Breast epithelium (tissue), 4 donors: ENCODE data around the gene SYCP2L. TPM values are rescaled to one million over a fixed set of nuclear protein-coding genes. Genes with fewer than 3 reads are reported as not detected.
A peak's percentile ranks its signal among the peaks of the same experiment; 100 is the strongest.

ENCODE experiments used
- DNase-seq, 2 donors: peaks; one replicate each; pipeline ENCODE4 v3.0.0-alpha.2; 2019; ENCODE audit warnings: low spot score in 2 of 2
- H3K27ac ChIP-seq, 2 donors: fragments of 200-600 bp; sonication (generic) in 1 of 2; one replicate each; pipeline ENCODE4 v1.5.1; 2016 to 2019; ENCODE audit warnings: mild to moderate bottlenecking in 1 of 2
- H3K27me3 ChIP-seq, 2 donors: fragments of 200-600 bp; sonication (generic) in 1 of 2; one replicate each; pipeline versions ENCODE4 v1.5.1 to v1.6.0; 2017 to 2019; ENCODE audit warnings: control low read depth in 1 of 2, mild to moderate bottlenecking in 1 of 2
- H3K36me3 ChIP-seq: fragments of 200-600 bp; one replicate; pipeline ENCODE4 v1.5.1; 2019
- H3K4me1 ChIP-seq, 2 donors: fragments of 200-600 bp; sonication (generic); one replicate each; pipeline ENCODE4 v1.5.1; 2016 to 2019; ENCODE audit warnings: control low read depth in 1 of 2
- H3K4me3 ChIP-seq, 3 donors: fragments of 200-600 bp; sonication (generic); 1 replicate in 2 of 3; 2 replicates in 1 of 3; pipeline ENCODE4 v1.5.1; 2016 to 2019; ENCODE audit warnings: mild to moderate bottlenecking in 3 of 3, moderate library complexity in 2 of 3
- H3K9me3 ChIP-seq, 2 donors: fragments of 200-600 bp; sonication (generic) in 1 of 2; one replicate each; pipeline ENCODE4 v1.5.1; 2016 to 2019; ENCODE audit warnings: control low read depth in 1 of 2
- CTCF ChIP-seq, 3 donors: fragments of 450-650 bp; IDR thresholded peaks; one replicate each; pipeline ENCODE4 v1.5.1; 2016 to 2017; ENCODE audit warnings: antibody characterized with exemption in 3 of 3, mild to moderate bottlenecking in 3 of 3, moderate library complexity in 3 of 3
- POLR2A ChIP-seq: fragments of 450-650 bp; IDR thresholded peaks from one replicate; pipeline ENCODE4 v1.6.1; 2016; ENCODE audit warnings: antibody characterized with exemption, mild to moderate bottlenecking, moderate library complexity
- POLR2AphosphoS5 ChIP-seq, 3 donors: sonication (generic); formaldehyde crosslinking; IDR thresholded peaks; one replicate each; pipeline ENCODE4 v1.6.1; 2017; ENCODE audit warnings: antibody characterized with exemption in 3 of 3
- intact Hi-C: fragments of 100-400 bp; cut with DNase I; formaldehyde crosslinking; loops from one replicate; pipeline ENCODE4 v1.15.1; 2023; ENCODE audit warnings: low total_unique reads
- total RNA-seq, 3 donors: library from RNA; depleted of rRNA; stranded (reverse); fragments of >200 nt; gene quantifications; one replicate each; pipeline ENCODE4 v1.1.0, GENCODE V29; 2016

Gene SYCP2L
- total RNA-seq, 3 donors from 2014 or later: 1.8 to 2.2 (median 2.0) TPM

GRCh38 chr6:11017090-11017489 lies 130.2 kb downstream of the SYCP2L start:
- no peaks in the 10 kb centered on the region for H3K9me3 ChIP-seq
- H3K4me3 ChIP-seq: no peak overlapping the region
- DNase-seq: no peak
- TF ChIP-seq CTCF (IDR thresholded peaks at IDR 0.05): no peak
- no peak for TF ChIP-seq POLR2AphosphoS5 (IDR thresholded peaks at IDR 0.05)
- no peak for TF ChIP-seq POLR2A
- H3K27ac ChIP-seq: no peak overlapping the region
- no peaks in the 10 kb centered on the region for H3K27me3 ChIP-seq
- intact Hi-C loops: no loop called here
- no peaks in the 10 kb centered on the region for H3K4me1 ChIP-seq
- H3K36me3 ChIP-seq: no peaks in the 10 kb centered on the region

GRCh38 chr6:11018225-11018624 lies 131.4 kb downstream of the SYCP2L start:
- no peak for DNase-seq
- no peaks in the 10 kb centered on the region for H3K9me3 ChIP-seq
- intact Hi-C loops: no loop called here

GRCh38 chr6:11021003-11021402 lies 134.2 kb downstream of the SYCP2L start:
- Histone ChIP-seq H3K4me1 (no peaks in the 10 kb centered on the region), H3K9me3 (no peaks in the 10 kb centered on the region), H3K4me3 (no peak overlapping the region), H3K27ac (no peak overlapping the region), H3K36me3 (no peaks in the 10 kb centered on the region), H3K27me3 (no peaks in the 10 kb centered on the region)
- no peak for DNase-seq
- TF ChIP-seq POLR2AphosphoS5 (IDR thresholded peaks at IDR 0.05): no peak
- TF ChIP-seq POLR2A: no peak
- no peak for TF ChIP-seq CTCF (IDR thresholded peaks at IDR 0.05)
- intact Hi-C loops: no loop called here

More at GRCh38 chr6:11018225-11018624, 131.4 kb downstream of the SYCP2L start:
- no peaks in the 10 kb centered on the region for H3K4me1 ChIP-seq
- TF ChIP-seq CTCF (IDR thresholded peaks at IDR 0.05): no peak
- TF ChIP-seq POLR2A: no peak
- TF ChIP-seq POLR2AphosphoS5 (IDR thresholded peaks at IDR 0.05): no peak
- H3K27me3 ChIP-seq: no peaks in the 10 kb centered on the region
- H3K27ac ChIP-seq: no peak overlapping the region
- no peak overlapping the region for H3K4me3 ChIP-seq
- H3K36me3 ChIP-seq: no peaks in the 10 kb centered on the region

GRCh38 chr6:11021714-11022113 lies 134.9 kb downstream of the SYCP2L start:
- Histone ChIP-seq H3K4me1 (no peaks in the 10 kb centered on the region), H3K27ac (peak overlapping the region in 1 of 2 donors; percentile 10), H3K27me3 (no peaks in the 10 kb centered on the region), H3K4me3 (no peak overlapping the region), H3K9me3 (no peaks in the 10 kb centered on the region), H3K36me3 (no peaks in the 10 kb centered on the region)
- no peak for TF ChIP-seq POLR2A
- no peak for TF ChIP-seq POLR2AphosphoS5 (IDR thresholded peaks at IDR 0.05)
- TF ChIP-seq CTCF (IDR thresholded peaks at IDR 0.05): no peak
- intact Hi-C loops: no loop called here
- DNase-seq: no peak

- no peak for DNase-seq
- intact Hi-C loops: no loop called here
- no peaks in the 10 kb centered on the region for H3K9me3 ChIP-seq
- H3K4me1 ChIP-seq: no peaks in the 10 kb centered on the region
- H3K4me3 ChIP-seq: no peak overlapping the region
- no peaks in the 10 kb centered on the region for H3K36me3 ChIP-seq
- TF ChIP-seq POLR2AphosphoS5 (IDR thresholded peaks at IDR 0.05): no peak
- TF ChIP-seq POLR2A: no peak
- no peak for TF ChIP-seq CTCF (IDR thresholded peaks at IDR 0.05)
- H3K27ac ChIP-seq: no peak overlapping the region
- H3K27me3 ChIP-seq: no peaks in the 10 kb centered on the region
Observed at GRCh38 chr6:11023032-11023431, 136.2 kb downstream of the SYCP2L start.

Other genes starting within 250 kb of the SYCP2L start
- gene C6orf52, start 192.4 kb upstream of the SYCP2L start, total RNA-seq: 1 to 10 TPM in 1 of 3 donors, not detected in 2; 1.3 TPM
- 10 to 100 TPM; 10.4 to 16.4 (median 15.7) TPM for gene PAK1IP1, start 192.1 kb upstream of the SYCP2L start, total RNA-seq
- 100 to 1,000 TPM; 124 to 159 (median 134) TPM for gene TMEM14C, start 164.0 kb upstream of the SYCP2L start, total RNA-seq
- gene TMEM14B, start 139.2 kb upstream of the SYCP2L start, total RNA-seq: 100 to 1,000 TPM in 1 of 3 donors, 10 to 100 TPM in 2; 65.7 to 102 (median 76.4) TPM
- under 1 TPM; 0.16 to 0.98 (median 0.59) TPM for gene MAK, start 48.5 kb upstream of the SYCP2L start, total RNA-seq
- not detected for gene GCM2, start 5.0 kb upstream of the SYCP2L start, total RNA-seq
- 10 to 100 TPM in 1 of 3 donors, 1 to 10 TPM in 1, under 1 TPM in 1; 0.64 to 11.1 (median 2.6) TPM for gene ELOVL2, start 157.3 kb downstream of the SYCP2L start, total RNA-seq
- gene SMIM13, start 206.8 kb downstream of the SYCP2L start, total RNA-seq: 1 to 10 TPM; 5.3 to 7.6 (median 6.2) TPM
- gene ERVFRD-1, start 224.7 kb downstream of the SYCP2L start, total RNA-seq: under 1 TPM in 1 of 3 donors, not detected in 2; 0.80 TPM